OCI-LY7 (cell line): ENCODE measurements around the gene ELP1. TPM values are rescaled to one million over a fixed set of nuclear protein-coding genes. Genes with fewer than 3 reads are reported as not detected.

Source experiments
- BruUV-seq: library from RNA; stranded (reverse); fragments of 400-500 nt; replicated peaks from 2 replicates; lab custom pipeline; 2021; lab: Mats Ljungman, UMichigan
- CTCF ChIA-PET: fragments of 300-600 bp; sonication (Branson Sonifier 250); formaldehyde crosslinking; loops from one replicate; lab custom pipeline; 2022; ENCODE audit warnings: antibody characterized with exemption; ENCODE audit not compliant: unreplicated experiment; lab: Charles Lee
- POLR2A ChIA-PET: fragments of 300-600 bp; sonication (Branson Sonifier 250); formaldehyde crosslinking; loops from one replicate; lab custom pipeline; 2022; ENCODE audit warnings: antibody characterized with exemption; lab: Charles Lee
- DNase-seq: peaks from one replicate; pipeline ENCODE4 v3.0.0-alpha.2; 2015; ENCODE audit warnings: low spot score
- H2AFZ ChIP-seq: fragments of 200-600 bp; sonication (generic), shearing (Covaris generic); 2 replicates; pipeline ENCODE4 v1.6.1; 2014; ENCODE audit warnings: mild to moderate bottlenecking, antibody characterized with exemption, low read length, moderate library complexity
- H3K27ac ChIP-seq: fragments of 200-600 bp; sonication (generic); 2 replicates; pipeline ENCODE4 v1.5.1; 2014; ENCODE audit warnings: mixed run types, low read depth, mild to moderate bottlenecking, moderate library complexity, low read length, inconsistent platforms; ENCODE audit not compliant: poor library complexity, severe bottlenecking
- H3K36me3 ChIP-seq: fragments of 200-600 bp; sonication (generic); 2 replicates; pipeline ENCODE4 v1.6.1; 2014; ENCODE audit warnings: mild to moderate bottlenecking, antibody characterized with exemption, low read length, moderate library complexity, mixed read lengths; ENCODE audit not compliant: insufficient read depth
- H3K4me1 ChIP-seq: fragments of 200-600 bp; sonication (generic); 2 replicates; pipeline ENCODE4 v1.5.1; 2014; ENCODE audit warnings: mild to moderate bottlenecking, low read length; ENCODE audit not compliant: insufficient read depth, poor library complexity, severe bottlenecking
- H3K4me2 ChIP-seq: fragments of 200-600 bp; sonication (generic); 2 replicates; pipeline ENCODE4 v1.6.1; 2014; ENCODE audit warnings: mild to moderate bottlenecking, low read length
- H3K4me3 ChIP-seq: fragments of 200-600 bp; sonication (generic); 2 replicates; pipeline ENCODE4 v1.5.1; 2014; ENCODE audit warnings: mild to moderate bottlenecking, low read depth, low read length; ENCODE audit not compliant: poor library complexity, severe bottlenecking
- H3K79me2 ChIP-seq: fragments of 200-600 bp; sonication (generic); 2 replicates; pipeline ENCODE4 v1.6.1; 2016; ENCODE audit warnings: low read depth, mild to moderate bottlenecking, low read length, moderate library complexity, mixed read lengths; ENCODE audit not compliant: insufficient read depth
- H3K9me2 ChIP-seq: fragments of 200-600 bp; sonication (generic); 2 replicates; pipeline ENCODE4 v1.6.1; 2016; ENCODE audit warnings: mild to moderate bottlenecking, low read length, mixed read lengths; ENCODE audit not compliant: insufficient read depth
- H3K9me3 ChIP-seq: fragments of 200-600 bp; sonication (generic); 2 replicates; pipeline ENCODE4 v1.6.1; 2014; ENCODE audit warnings: mild to moderate bottlenecking, mixed run types, low read length, mixed read lengths
- H4K20me1 ChIP-seq: fragments of 200-600 bp; sonication (generic); 2 replicates; pipeline ENCODE4 v1.6.1; 2014; ENCODE audit warnings: mild to moderate bottlenecking, antibody characterized with exemption, low read length, moderate library complexity, mixed read lengths; ENCODE audit not compliant: insufficient read depth
- CTCF ChIP-seq: fragments of 200-600 bp; sonication (generic); conservative IDR thresholded peaks from 2 replicates; pipeline ENCODE4 v1.5.1; 2014; ENCODE audit warnings: mild to moderate bottlenecking, antibody characterized with exemption, low read length, moderate library complexity, mixed read lengths
- EZH2phosphoT487 ChIP-seq: fragments of 200-600 bp; sonication (generic); IDR thresholded peaks from 2 replicates; pipeline ENCODE4 v1.6.1; 2018; ENCODE audit warnings: low read depth, borderline replicate concordance, mild to moderate bottlenecking, mixed run types, antibody characterized with exemption, low read length, moderate library complexity, mixed read lengths
- intact Hi-C: fragments of 100-400 bp; cut with micrococcal nuclease; formaldehyde crosslinking; loops from one replicate; pipeline ENCODE4 v1.10.0; 2022; ENCODE audit not compliant: unreplicated experiment
- total RNA-seq, 2 experiments: library from RNA; depleted of rRNA in 1 of 2; stranded (reverse); fragments of >200 nt in 1 of 2; shearing (Covaris generic) in 1 of 2; gene quantifications; 2 replicates each; pipeline ENCODE4 v1.2.3, GENCODE V29; 2014 to 2022

The ELP1 gene
- total RNA-seq, 2 experiments from 2014 or later: 33.3 to 42.0 TPM

- Histone ChIP-seq H3K27ac (no peak overlapping the region), H3K4me2 (no peak overlapping the region), H3K9me3 (no peaks in the 10 kb centered on the region), H2AFZ (no peak overlapping the region), H4K20me1 (no peaks in the 10 kb centered on the region), H3K9me2 (no peaks in the 10 kb centered on the region), H3K4me1 (no peaks in the 10 kb centered on the region), H3K36me3 (peaks cover 14% of the 10 kb centered on the region), H3K79me2 (no peaks in the 10 kb centered on the region), H3K4me3 (no peak overlapping the region)
- no peak for DNase-seq
- POLR2A ChIA-PET: interaction anchor here (0.6 kb wide), 1 partner anchor 674 kb away, joined by 3 read pairs; no protein-coding TSS in a partner anchor
- intact Hi-C loops: no loop called here
- 0 out of 2 replicates have a peak, but pooled peaks have one; percentile 15 for TF ChIP-seq CTCF
- no peak for TF ChIP-seq EZH2phosphoT487
- BruUV-seq: no TSS peak
- CTCF ChIA-PET: no interaction called here
These were observed 69.5 kb downstream of the ELP1 start for GRCh38 chr9:108864446-108864845.

- peaks cover 9% of the 10 kb centered on the region for H3K36me3 ChIP-seq
- H2AFZ ChIP-seq: no peak overlapping the region
- H3K4me2 ChIP-seq: no peak overlapping the region
- intact Hi-C loops: no loop called here
- no peaks in the 10 kb centered on the region for H3K9me2 ChIP-seq
- no peak for DNase-seq
- H3K4me1 ChIP-seq: no peaks in the 10 kb centered on the region
- no peak overlapping the region for H3K27ac ChIP-seq
- no peaks in the 10 kb centered on the region for H3K9me3 ChIP-seq
- CTCF ChIA-PET: no interaction called here
- TF ChIP-seq CTCF (no peak), EZH2phosphoT487 (no peak)
- no peaks in the 10 kb centered on the region for H4K20me1 ChIP-seq
- POLR2A ChIA-PET: interaction anchor here (0.6 kb wide), 1 partner anchor 673 kb away, joined by 3 read pairs; no protein-coding TSS in a partner anchor
- BruUV-seq: no TSS peak
- no peaks in the 10 kb centered on the region for H3K79me2 ChIP-seq
- H3K4me3 ChIP-seq: no peak overlapping the region
These were observed 70.0 kb downstream of the ELP1 start for GRCh38 chr9:108863891-108864290.

GRCh38 chr9:108861997-108862396 is 71.9 kb downstream of the ELP1 start, which contains the start of gene ACTL7A:
Gene ACTL7A (plus strand): TSS chr9:108862266. CDS start chr9:108862323, 57 bp downstream.
- DNase-seq: no peak
- no peak for TF ChIP-seq CTCF
- no peak for TF ChIP-seq EZH2phosphoT487
- BruUV-seq: no TSS peak
- Histone ChIP-seq H3K4me3 (no peak within 1 kb of the TSS), H3K79me2 (no peaks in the 10 kb centered on the region), H3K4me1 (no peaks in the 10 kb centered on the region), H3K36me3 (no peaks in the 10 kb centered on the region), H3K4me2 (no peak within 1 kb of the TSS), H3K9me3 (no peaks in the 10 kb centered on the region), H2AFZ (no peak within 1 kb of the TSS), H4K20me1 (no peaks in the 10 kb centered on the region), H3K9me2 (no peaks in the 10 kb centered on the region), H3K27ac (no peak within 1 kb of the TSS)
- ChIA-PET POLR2A (no interaction called here), CTCF (no interaction called here)
- intact Hi-C loops: no loop called here
